Tibial nerve (tissue), 4 donors: ENCODE measurements around the gene DNM2. TPM values are rescaled to one million over a fixed set of nuclear protein-coding genes. Genes with fewer than 3 reads are reported as not detected.

Source experiments
- DNase-seq, 2 donors: peaks; one replicate each; pipeline ENCODE4 v3.0.0-alpha.2; 2019; ENCODE audit warnings: low spot score in 2 of 2
- H3K27ac ChIP-seq, 4 donors: fragments of 200-600 bp; sonication (generic) in 3 of 4; one replicate each; pipeline ENCODE4 v1.5.1; 2017 to 2019; ENCODE audit warnings: mild to moderate bottlenecking in 1 of 4
- H3K27me3 ChIP-seq, 2 donors: fragments of 200-600 bp; sonication (generic) in 1 of 2; one replicate each; pipeline versions ENCODE4 v1.5.1 to v1.6.0; 2017 to 2019
- H3K36me3 ChIP-seq, 3 donors: fragments of 200-600 bp; sonication (generic); one replicate each; pipeline ENCODE4 v1.5.1; 2018 to 2019
- H3K4me1 ChIP-seq, 4 donors: fragments of 200-600 bp; sonication (generic) in 3 of 4; one replicate each; pipeline ENCODE4 v1.5.1; 2017 to 2019
- H3K4me3 ChIP-seq, 4 donors: fragments of 200-600 bp; sonication (generic) in 3 of 4; one replicate each; pipeline ENCODE4 v1.5.1; 2017 to 2019; ENCODE audit warnings: mild to moderate bottlenecking in 1 of 4, moderate library complexity in 1 of 4
- H3K9me3 ChIP-seq, 4 donors: fragments of 200-600 bp; sonication (generic) in 3 of 4; one replicate each; pipeline ENCODE4 v1.5.1; 2017 to 2019
- EP300 ChIP-seq, 2 donors: sonication (generic); formaldehyde crosslinking; IDR thresholded peaks; one replicate each; pipeline ENCODE4 v1.6.1; 2017; ENCODE audit warnings: antibody characterized with exemption in 2 of 2, mild to moderate bottlenecking in 1 of 2
- POLR2A ChIP-seq, 2 donors: fragments of 450-650 bp; IDR thresholded peaks; one replicate each; pipeline ENCODE4 v1.6.1; 2017; ENCODE audit warnings: antibody characterized with exemption in 2 of 2, mild to moderate bottlenecking in 2 of 2, moderate library complexity in 2 of 2
- WGBS, 2 donors: methylation state at CpG; one replicate each; pipeline ENCODE4 v1.1.5; 2018; 5-methylcytosine and 5-hydroxymethylcytosine counted together
- total RNA-seq, 4 donors: library from RNA; depleted of rRNA; stranded (reverse); fragments of >200 nt; gene quantifications; one replicate each; pipeline ENCODE4 v1.1.0, GENCODE V29; 2016
- TF ChIP-seq, protein P1 (sequence below), 5 experiments: fragments of 200-600 bp in 3 of 5; fragments of 450-650 bp in 2 of 5; sonication (generic) in 3 of 5; IDR thresholded peaks; one replicate each; pipeline ENCODE4 v1.5.1; 2016 to 2019; ENCODE audit warnings: antibody characterized with exemption in 5 of 5, mild to moderate bottlenecking in 3 of 5, moderate library complexity in 2 of 5

The DNM2 gene
- total RNA-seq, 4 donors from 2014 or later: 99.4 to 220 (median 140) TPM

DNA sequence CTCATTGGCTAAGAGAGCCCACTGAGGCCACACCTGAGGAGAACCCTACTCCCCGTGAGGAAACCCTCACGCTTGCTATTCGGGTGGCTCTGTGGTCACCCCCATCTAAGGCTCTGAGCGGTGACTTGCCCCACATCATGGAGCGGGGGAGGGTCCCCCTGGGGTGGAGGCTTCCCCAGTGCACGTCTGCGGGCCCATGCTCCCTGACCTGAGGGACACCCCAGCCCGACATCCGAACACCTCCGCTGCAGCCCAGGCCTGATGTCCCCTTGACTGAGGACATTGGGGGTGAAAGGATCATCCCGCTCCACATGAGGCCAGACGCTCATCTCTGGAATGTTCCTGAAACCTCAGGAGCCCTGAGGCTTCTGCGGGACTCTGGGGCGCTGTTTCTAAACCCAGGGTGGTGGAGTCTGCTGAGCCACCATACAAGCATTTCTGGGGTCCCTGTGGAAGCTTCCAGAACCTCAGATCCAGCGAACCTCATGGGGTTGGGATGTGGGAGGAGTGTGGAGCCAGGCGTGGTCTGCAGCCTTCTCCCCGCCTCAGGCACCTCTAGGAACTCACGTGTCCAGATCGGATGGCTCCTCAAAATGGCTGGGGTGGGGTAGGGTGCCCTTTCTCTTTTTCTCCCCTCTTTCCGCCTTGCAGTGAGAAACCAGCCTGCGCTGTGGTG is 98.2 kb downstream of the DNM2 start:
- no peaks in the 10 kb centered on the region for H3K9me3 ChIP-seq
- peaks cover 0 to 47% (median 2%) of the 10 kb centered on the region in 4 donors for H3K4me1 ChIP-seq
- peak overlapping the region; percentile 58 to 90 (median 78) for H3K27ac ChIP-seq
- H3K27me3 ChIP-seq: no peaks in the 10 kb centered on the region
- TF ChIP-seq EP300 (IDR thresholded peaks at IDR 0.05) (no peak), POLR2A (IDR thresholded peaks at IDR 0.05) (no peak)
- TF ChIP-seq, protein P1, sequence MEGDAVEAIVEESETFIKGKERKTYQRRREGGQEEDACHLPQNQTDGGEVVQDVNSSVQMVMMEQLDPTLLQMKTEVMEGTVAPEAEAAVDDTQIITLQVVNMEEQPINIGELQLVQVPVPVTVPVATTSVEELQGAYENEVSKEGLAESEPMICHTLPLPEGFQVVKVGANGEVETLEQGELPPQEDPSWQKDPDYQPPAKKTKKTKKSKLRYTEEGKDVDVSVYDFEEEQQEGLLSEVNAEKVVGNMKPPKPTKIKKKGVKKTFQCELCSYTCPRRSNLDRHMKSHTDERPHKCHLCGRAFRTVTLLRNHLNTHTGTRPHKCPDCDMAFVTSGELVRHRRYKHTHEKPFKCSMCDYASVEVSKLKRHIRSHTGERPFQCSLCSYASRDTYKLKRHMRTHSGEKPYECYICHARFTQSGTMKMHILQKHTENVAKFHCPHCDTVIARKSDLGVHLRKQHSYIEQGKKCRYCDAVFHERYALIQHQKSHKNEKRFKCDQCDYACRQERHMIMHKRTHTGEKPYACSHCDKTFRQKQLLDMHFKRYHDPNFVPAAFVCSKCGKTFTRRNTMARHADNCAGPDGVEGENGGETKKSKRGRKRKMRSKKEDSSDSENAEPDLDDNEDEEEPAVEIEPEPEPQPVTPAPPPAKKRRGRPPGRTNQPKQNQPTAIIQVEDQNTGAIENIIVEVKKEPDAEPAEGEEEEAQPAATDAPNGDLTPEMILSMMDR (IDR thresholded peaks at IDR 0.05): no peak
- no peak for DNase-seq
- peak overlapping the region in 3 of 4 donors; percentile 27 to 51 (median 28) for H3K4me3 ChIP-seq
- H3K36me3 ChIP-seq: peaks cover 0 to 97% (median 0%) of the 10 kb centered on the region in 3 donors
- WGBS, 2 donors: 72 to 76% methylated on average over 18 of the region's 21 CpGs

DNA sequence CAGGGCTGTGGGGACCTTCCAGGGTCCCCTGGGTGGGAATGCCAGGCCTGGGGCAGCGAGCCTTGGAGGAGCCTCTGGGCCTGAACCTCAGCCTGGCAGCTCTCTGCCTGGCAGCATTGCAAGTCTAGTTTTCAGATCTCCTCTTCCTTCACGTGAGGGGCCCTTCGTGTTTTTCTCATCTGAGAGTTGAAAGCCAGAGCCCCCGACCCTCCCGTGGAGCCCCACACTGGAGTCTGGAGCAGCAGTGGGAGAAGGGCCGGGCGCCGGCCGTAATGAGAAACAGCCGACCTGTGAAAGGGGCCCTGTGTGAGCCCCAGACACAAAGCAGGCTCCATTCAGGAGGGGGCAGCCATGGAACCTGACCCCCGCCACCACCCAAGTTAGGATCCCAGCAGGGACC is 98.8 kb downstream of the DNM2 start:
- Histone ChIP-seq H3K9me3 (no peaks in the 10 kb centered on the region), H3K4me3 (peak overlapping the region; percentile 16 to 51 (median 28)), H3K36me3 (peaks cover 0 to 97% (median 4%) of the 10 kb centered on the region in 3 donors), H3K4me1 (peaks cover 0 to 43% (median 2%) of the 10 kb centered on the region in 4 donors), H3K27me3 (no peaks in the 10 kb centered on the region), H3K27ac (peak overlapping the region; percentile 58 to 90 (median 78))
- DNase-seq: no peak
- no peak for TF ChIP-seq EP300 (IDR thresholded peaks at IDR 0.05)
- TF ChIP-seq POLR2A (IDR thresholded peaks at IDR 0.05): no peak
- TF ChIP-seq, protein P1 (IDR thresholded peaks at IDR 0.05): no peak
- 43 to 46% methylated on average over 10 to 11 of the region's 11 CpGs for WGBS, 2 donors

DNA sequence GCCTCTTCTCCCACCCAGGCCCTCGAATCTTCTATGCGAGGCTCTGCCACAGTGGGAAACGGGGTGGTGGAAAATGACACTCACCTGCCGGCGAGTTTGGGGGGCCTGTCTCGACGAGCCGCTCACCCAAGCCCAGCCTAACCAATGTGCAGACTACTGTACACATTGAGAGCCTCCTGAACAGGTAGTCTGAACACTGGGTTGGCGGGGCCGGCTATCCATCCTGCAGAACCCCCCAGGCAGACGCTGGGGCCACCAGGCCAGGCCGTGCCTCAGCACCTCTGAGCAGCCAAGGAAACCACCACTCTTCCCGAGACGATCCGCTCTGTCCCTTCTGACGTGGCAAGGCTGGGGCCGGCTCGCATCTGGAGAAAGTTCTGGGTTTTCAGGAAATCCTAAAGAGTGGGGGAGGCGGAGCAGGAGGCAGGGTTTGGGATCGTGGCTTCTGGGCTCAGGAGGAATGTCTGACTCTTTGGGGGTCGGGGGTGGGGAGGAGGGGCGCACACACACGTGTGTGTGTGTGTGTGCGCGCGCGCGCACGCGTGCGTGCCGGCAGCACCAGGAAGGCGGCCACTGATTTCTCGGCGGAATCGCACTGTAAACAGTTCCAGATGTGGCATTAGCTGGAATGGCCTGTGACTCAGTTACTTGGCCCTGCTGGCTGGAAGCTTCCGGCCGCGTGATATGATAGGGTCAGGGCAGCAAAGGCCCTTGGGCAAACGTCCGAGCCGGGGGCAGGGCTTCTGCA is 99.6 kb downstream of the DNM2 start:
- Histone ChIP-seq H3K4me3 (peak overlapping the region; percentile 16 to 51 (median 28)), H3K36me3 (peaks cover 0 to 97% (median 5%) of the 10 kb centered on the region in 3 donors), H3K9me3 (no peaks in the 10 kb centered on the region), H3K4me1 (peaks cover 0 to 43% (median 2%) of the 10 kb centered on the region in 4 donors), H3K27me3 (no peaks in the 10 kb centered on the region), H3K27ac (peak overlapping the region; percentile 58 to 90 (median 78))
- WGBS, 2 donors: 62 to 63% methylated on average over 42 of the region's 42 CpGs
- TF ChIP-seq EP300 (IDR thresholded peaks at IDR 0.05) (peak in 1 of 2 donors; percentile 66), POLR2A (IDR thresholded peaks at IDR 0.05) (peak in 1 of 2 donors; percentile 39)
- TF ChIP-seq, protein P1 (IDR thresholded peaks at IDR 0.05): no peak
- DNase-seq: peak; percentile 73 to 83

DNA sequence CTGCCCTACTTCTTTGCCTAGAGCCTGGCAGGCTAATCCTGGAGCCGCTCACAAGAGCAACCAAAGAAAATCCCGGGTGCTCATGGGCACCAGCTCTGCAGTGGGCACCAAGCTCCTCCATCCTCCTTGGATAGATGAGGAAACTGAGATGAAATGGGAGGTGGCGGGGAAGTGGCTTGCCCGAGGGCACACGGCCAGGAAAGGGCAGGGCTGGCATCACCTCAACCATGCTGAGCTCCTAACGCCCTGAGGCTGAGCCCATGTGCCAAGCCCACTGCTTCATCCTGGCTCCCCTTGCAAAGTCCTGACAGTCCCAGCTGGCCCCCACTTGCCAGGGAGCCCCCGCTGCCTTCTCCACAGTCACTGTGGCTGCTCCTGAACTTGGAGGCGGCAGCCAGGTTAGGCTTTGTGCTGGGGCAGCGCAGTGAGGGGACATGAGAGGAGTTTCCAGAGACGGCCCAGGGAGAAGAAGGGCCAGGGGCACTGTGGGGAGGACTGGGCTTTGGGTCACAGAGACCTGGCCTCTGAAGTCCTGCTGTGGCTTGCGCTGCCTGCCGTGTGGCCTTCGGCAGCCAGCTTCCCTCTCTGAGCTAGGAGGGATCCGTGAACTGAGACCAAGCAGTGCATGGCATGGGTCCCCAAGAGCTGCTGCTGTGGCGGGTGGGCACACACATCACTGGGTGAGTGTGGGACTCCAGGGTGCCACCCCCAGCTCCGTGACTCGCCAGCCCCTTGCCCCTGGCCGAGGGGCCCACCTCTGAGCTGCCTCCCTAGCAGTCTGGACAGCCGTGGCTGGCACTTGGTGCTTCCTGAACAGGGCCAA is 100.6 kb downstream of the DNM2 start:
- Histone ChIP-seq H3K27ac (peak overlapping the region in 3 of 4 donors; percentile 62 to 90 (median 85)), H3K36me3 (peaks cover 0 to 96% (median 12%) of the 10 kb centered on the region in 3 donors), H3K27me3 (no peaks in the 10 kb centered on the region), H3K9me3 (no peaks in the 10 kb centered on the region), H3K4me1 (peaks cover 0 to 34% (median 0%) of the 10 kb centered on the region in 4 donors), H3K4me3 (peak overlapping the region in 2 of 4 donors; percentile 16 to 51)
- DNase-seq: no peak
- TF ChIP-seq, protein P1 (IDR thresholded peaks at IDR 0.05): no peak
- TF ChIP-seq EP300 (IDR thresholded peaks at IDR 0.05) (no peak), POLR2A (IDR thresholded peaks at IDR 0.05) (no peak)
- 82 to 86% methylated on average over 16 to 19 of the region's 19 CpGs for WGBS, 2 donors
